CD4-positive, alpha-beta memory T cell (primary cell): ENCODE data around the gene RHO. TPM values are rescaled to one million over a fixed set of nuclear protein-coding genes. Genes with fewer than 3 reads are reported as not detected.
"Not testable (repeated sequence)": the region's sequence is repeated elsewhere in the genome, so short reads cannot be mapped to it uniquely, and the experiment has no call there.

ENCODE experiments used
- CTCF ChIA-PET: fragments of 350-600 bp; sonication (Branson Sonifier 250); formaldehyde crosslinking; loops from one replicate; lab custom pipeline; 2021; ENCODE audit warnings: inconsistent platforms; ENCODE audit not compliant: partially characterized antibody; lab: Charles Lee
- POLR2A ChIA-PET: fragments of 350-600 bp; sonication (Branson Sonifier 250); formaldehyde crosslinking; loops from one replicate; lab custom pipeline; 2021; ENCODE audit not compliant: partially characterized antibody; lab: Charles Lee
- DNase-seq, 5 donors: peaks; one replicate each; pipeline versions ENCODE4 v3.0.0 to v3.0.0-alpha.2; 2020 to 2022; ENCODE audit warnings: mixed read lengths in 1 of 5
- H3K27ac ChIP-seq: one replicate; pipeline ENCODE4 v1.7.0; 2013; ENCODE audit warnings: low read depth, low read length
- H3K27me3 ChIP-seq: 2 replicates; pipeline ENCODE4 v1.7.0; 2013; ENCODE audit warnings: mild to moderate bottlenecking, low read length, moderate library complexity; ENCODE audit not compliant: insufficient read depth
- H3K36me3 ChIP-seq: 2 replicates; pipeline ENCODE4 v1.7.0; 2013; ENCODE audit warnings: mild to moderate bottlenecking, low read length, moderate library complexity; ENCODE audit not compliant: insufficient read depth
- H3K4me1 ChIP-seq: 2 replicates; pipeline ENCODE4 v1.7.0; 2013; ENCODE audit warnings: mild to moderate bottlenecking, low read length, moderate library complexity; ENCODE audit not compliant: insufficient read depth
- H3K4me3 ChIP-seq, 2 donors: one replicate each; pipeline ENCODE4 v1.7.0; 2013; ENCODE audit warnings: low read length in 2 of 2, mild to moderate bottlenecking in 1 of 2
- H3K9me3 ChIP-seq, 2 donors: one replicate each; pipeline ENCODE4 v1.7.0; 2013; ENCODE audit warnings: low read length in 2 of 2, control low read depth in 1 of 2; ENCODE audit not compliant: control insufficient read depth in 1 of 2
- H3K27ac Mint-ChIP-seq, 7 donors: one replicate each; pipeline ENCODE4 v1.8.0; 2020 to 2021; ENCODE audit warnings: mixed read lengths in 7 of 7, mild to moderate bottlenecking in 6 of 7, inconsistent platforms in 3 of 7, moderate library complexity in 3 of 7
- H3K27me3 Mint-ChIP-seq, 2 donors: one replicate each; pipeline ENCODE4 v1.8.0; 2020 to 2021; ENCODE audit warnings: mixed read lengths in 2 of 2
- H3K36me3 Mint-ChIP-seq, 2 donors: one replicate each; pipeline ENCODE4 v1.8.0; 2020 to 2021; ENCODE audit warnings: mixed read lengths in 2 of 2, inconsistent platforms in 1 of 2, mild to moderate bottlenecking in 1 of 2
- H3K4me1 Mint-ChIP-seq, 4 donors: one replicate each; pipeline ENCODE4 v1.8.0; 2020 to 2021; ENCODE audit warnings: mixed read lengths in 4 of 4, mild to moderate bottlenecking in 1 of 4
- H3K4me3 Mint-ChIP-seq, 8 donors: one replicate each; pipeline ENCODE4 v1.8.0; 2020 to 2021; ENCODE audit warnings: mixed read lengths in 8 of 8, mild to moderate bottlenecking in 7 of 8, moderate library complexity in 6 of 8, inconsistent platforms in 3 of 8
- H3K9me3 Mint-ChIP-seq, 8 donors: one replicate each; pipeline ENCODE4 v1.8.0; 2020 to 2021; ENCODE audit warnings: mixed read lengths in 8 of 8, mild to moderate bottlenecking in 5 of 8, inconsistent platforms in 3 of 8, moderate library complexity in 1 of 8
- intact Hi-C: fragments of 100-400 bp; cut with micrococcal nuclease; formaldehyde crosslinking; loops from one replicate; pipeline ENCODE4 v1.15.1; 2023
- polyA plus RNA-seq, 2 donors: library from polyadenylated mRNA; unstranded; fragments of 300-500 nt; fragmentation: Illumina TruSeq; gene quantifications; one replicate each; pipeline ENCODE4 v1.2.3, GENCODE V29; 2021
- total RNA-seq, 2 experiments: library from RNA; stranded (reverse); gene quantifications; one replicate each; pipeline ENCODE4 v1.2.3, GENCODE V29; 2021

Gene RHO
- total and polyA plus RNA-seq, 4 experiments from 2014 or later, result not detected

- CTCF ChIA-PET, H3K4me3 Mint-ChIP-seq, H3K4me3 ChIP-seq, H3K27me3 ChIP-seq, H3K9me3 ChIP-seq, POLR2A ChIA-PET, H3K4me1 ChIP-seq, H3K27ac ChIP-seq, DNase-seq, H3K27me3 Mint-ChIP-seq, intact Hi-C loops, H3K36me3 ChIP-seq, H3K9me3 Mint-ChIP-seq, H3K4me1 Mint-ChIP-seq: not testable (repeated sequence)
- peaks cover 9 to 38% of the 10 kb centered on the region in 2 donors for H3K36me3 Mint-ChIP-seq
- H3K27ac Mint-ChIP-seq, result peak overlapping the region in 2 of 7 donors; percentile 36 to 37
These were observed 29.6 kb upstream of the RHO start for GRCh38 chr3:129498603-129499488.

GRCh38 chr3:129499604-129500333 lies 28.7 kb upstream of the RHO start:
- H3K36me3 ChIP-seq, H3K27me3 Mint-ChIP-seq, CTCF ChIA-PET, H3K4me3 Mint-ChIP-seq, H3K27me3 ChIP-seq, H3K27ac ChIP-seq, DNase-seq, H3K9me3 ChIP-seq, POLR2A ChIA-PET, H3K4me1 ChIP-seq, intact Hi-C loops, H3K4me3 ChIP-seq, H3K4me1 Mint-ChIP-seq, H3K9me3 Mint-ChIP-seq: not testable (repeated sequence)
- peak overlapping the region in 1 of 7 donors; percentile 12 for H3K27ac Mint-ChIP-seq
- H3K36me3 Mint-ChIP-seq, result peaks cover 6 to 34% of the 10 kb centered on the region in 2 donors

- no peak overlapping the region for H3K27ac ChIP-seq
- no peaks in the 10 kb centered on the region for H3K4me1 ChIP-seq
- no peaks in the 10 kb centered on the region for H3K27me3 Mint-ChIP-seq
- no peak for DNase-seq
- H3K36me3 Mint-ChIP-seq, result peaks cover 6 to 37% of the 10 kb centered on the region in 2 donors
- H3K9me3 Mint-ChIP-seq, result no peaks in the 10 kb centered on the region
- H3K27ac Mint-ChIP-seq, result peak overlapping the region in 1 of 7 donors; percentile 25
- no peaks in the 10 kb centered on the region for H3K4me1 Mint-ChIP-seq
- H3K27me3 ChIP-seq, result no peaks in the 10 kb centered on the region
- no peak overlapping the region for H3K4me3 Mint-ChIP-seq
- ChIA-PET POLR2A (no interaction called here), CTCF (no interaction called here)
- H3K4me3 ChIP-seq, result no peak overlapping the region
- no peaks in the 10 kb centered on the region for H3K9me3 ChIP-seq
- no peaks in the 10 kb centered on the region for H3K36me3 ChIP-seq
- intact Hi-C loops, result no loop called here
These were observed 28.1 kb upstream of the RHO start for GRCh38 chr3:129500334-129500658.

GRCh38 chr3:129501630-129502029 lies 26.8 kb upstream of the RHO start:
- DNase-seq, result no peak
- intact Hi-C loops, result no loop called here
- POLR2A ChIA-PET, result no interaction called here
- Histone ChIP-seq H3K4me1 (no peaks in the 10 kb centered on the region), H3K27me3 (no peaks in the 10 kb centered on the region), H3K36me3 (no peaks in the 10 kb centered on the region), H3K27ac (no peak overlapping the region), H3K4me3 (no peak overlapping the region), H3K9me3 (no peaks in the 10 kb centered on the region)
- H3K27ac Mint-ChIP-seq, result peak overlapping the region in 1 of 7 donors; percentile 77
- CTCF ChIA-PET, result interaction anchor here (1.8 kb wide), 1 partner anchor 11 kb away, joined by 5 read pairs; no protein-coding TSS in a partner anchor
- H3K4me3 Mint-ChIP-seq, result no peak overlapping the region
- H3K9me3 Mint-ChIP-seq, result no peaks in the 10 kb centered on the region
- peaks cover 2 to 37% of the 10 kb centered on the region in 2 donors for H3K36me3 Mint-ChIP-seq
- H3K27me3 Mint-ChIP-seq, result no peaks in the 10 kb centered on the region
- no peaks in the 10 kb centered on the region for H3K4me1 Mint-ChIP-seq

GRCh38 chr3:129502641-129503408 lies 25.6 kb upstream of the RHO start:
- Histone ChIP-seq H3K27ac (no peak overlapping the region), H3K36me3 (no peaks in the 10 kb centered on the region), H3K27me3 (no peaks in the 10 kb centered on the region), H3K9me3 (no peaks in the 10 kb centered on the region), H3K4me3 (no peak overlapping the region), H3K4me1 (no peaks in the 10 kb centered on the region)
- no peaks in the 10 kb centered on the region for H3K4me1 Mint-ChIP-seq
- ChIA-PET CTCF (interaction anchor here (0.8 to 1.8 kb wide), 3 partner anchors 9 to 322 kb away, joined by 3 to 6 read pairs (median 5); no protein-coding TSS in a partner anchor), POLR2A (no interaction called here)
- peaks cover 2 to 37% of the 10 kb centered on the region in 2 donors for H3K36me3 Mint-ChIP-seq
- no peaks in the 10 kb centered on the region for H3K27me3 Mint-ChIP-seq
- intact Hi-C loops, result no loop called here
- H3K27ac Mint-ChIP-seq, result no peak overlapping the region
- no peak overlapping the region for H3K4me3 Mint-ChIP-seq
- no peaks in the 10 kb centered on the region for H3K9me3 Mint-ChIP-seq
- DNase-seq, result no peak

GRCh38 chr3:129503471-129504291 lies 24.8 kb upstream of the RHO start:
- Mint-ChIP-seq H3K4me3 (no peak overlapping the region), H3K9me3 (no peaks in the 10 kb centered on the region), H3K27ac (peak overlapping the region in 1 of 7 donors; percentile 50), H3K4me1 (no peaks in the 10 kb centered on the region), H3K36me3 (peaks cover 2 to 44% of the 10 kb centered on the region in 2 donors), H3K27me3 (no peaks in the 10 kb centered on the region)
- Histone ChIP-seq H3K4me1 (no peaks in the 10 kb centered on the region), H3K9me3 (no peaks in the 10 kb centered on the region), H3K27ac (no peak overlapping the region), H3K36me3 (no peaks in the 10 kb centered on the region), H3K4me3 (no peak overlapping the region), H3K27me3 (no peaks in the 10 kb centered on the region)
- ChIA-PET POLR2A (no interaction called here), CTCF (interaction anchor here (1.7 to 1.8 kb wide), 2 partner anchors 13 to 322 kb away, joined by 5 to 6 read pairs; no protein-coding TSS in a partner anchor)
- intact Hi-C loops, result no loop called here
- DNase-seq, result no peak
